ENCODE results near the gene CNNM4. TPM values are rescaled to one million over a fixed set of nuclear protein-coding genes. Genes with fewer than 3 reads are reported as not detected.

The CNNM4 gene
- total RNA-seq, 2 experiments from 2014 or later, result 8.2 to 8.3 TPM

DNA sequence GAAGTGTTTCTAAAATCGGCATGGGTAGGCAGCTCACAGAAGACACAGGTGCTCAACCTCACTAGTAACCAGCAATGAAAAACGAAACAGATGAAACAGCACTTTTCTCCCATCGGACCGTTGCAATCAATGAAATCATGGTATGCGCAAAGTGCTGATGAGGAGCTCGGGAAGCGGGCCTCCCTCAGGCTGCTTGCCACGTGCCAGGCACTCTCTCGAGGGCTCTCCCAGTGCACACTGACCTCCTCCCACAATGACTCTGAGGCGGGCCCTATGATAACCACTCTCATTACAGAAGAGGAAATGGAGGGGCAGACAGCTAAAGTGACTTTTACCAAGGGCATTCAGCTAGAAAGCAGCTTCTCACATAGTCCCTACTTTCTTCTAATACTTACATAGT lies 86.9 kb downstream of the CNNM4 start:
- H3K27ac Mint-ChIP-seq, result no peak overlapping the region
- CTCF ChIA-PET, result interaction anchor here (0.6 to 4.0 kb wide), 3 partner anchors 9 to 21 kb away, joined by 3 to 20 read pairs (median 4); partner anchors contain the start of gene ANKRD39
- no peaks in the 10 kb centered on the region for H3K9me3 Mint-ChIP-seq
- no peak overlapping the region for H3K4me3 Mint-ChIP-seq
- no peaks in the 10 kb centered on the region for H3K27me3 Mint-ChIP-seq
- H3K36me3 Mint-ChIP-seq (ENCODE audit: low read depth), result peaks cover 34% of the 10 kb centered on the region
- POLR2A ChIA-PET, result no interaction called here
- no peak for DNase-seq
- H3K4me1 Mint-ChIP-seq, result peaks cover 5% of the 10 kb centered on the region

GRCh38 chr2:96848264-96848663 lies 87.6 kb downstream of the CNNM4 start:
- DNase-seq, result no peak
- no peak overlapping the region for H3K4me3 Mint-ChIP-seq
- H3K9me3 Mint-ChIP-seq, result no peaks in the 10 kb centered on the region
- peaks cover 41% of the 10 kb centered on the region for H3K36me3 Mint-ChIP-seq (ENCODE audit: low read depth)
- H3K27me3 Mint-ChIP-seq, result no peaks in the 10 kb centered on the region
- H3K27ac Mint-ChIP-seq, result no peak overlapping the region
- CTCF ChIA-PET, result interaction anchor here (1.5 to 4.0 kb wide), 3 partner anchors 10 to 115 kb away, joined by 4 to 20 read pairs (median 4); partner anchors contain the start of gene ANKRD39
- peaks cover 3% of the 10 kb centered on the region for H3K4me1 Mint-ChIP-seq
- POLR2A ChIA-PET, result no interaction called here

DNA sequence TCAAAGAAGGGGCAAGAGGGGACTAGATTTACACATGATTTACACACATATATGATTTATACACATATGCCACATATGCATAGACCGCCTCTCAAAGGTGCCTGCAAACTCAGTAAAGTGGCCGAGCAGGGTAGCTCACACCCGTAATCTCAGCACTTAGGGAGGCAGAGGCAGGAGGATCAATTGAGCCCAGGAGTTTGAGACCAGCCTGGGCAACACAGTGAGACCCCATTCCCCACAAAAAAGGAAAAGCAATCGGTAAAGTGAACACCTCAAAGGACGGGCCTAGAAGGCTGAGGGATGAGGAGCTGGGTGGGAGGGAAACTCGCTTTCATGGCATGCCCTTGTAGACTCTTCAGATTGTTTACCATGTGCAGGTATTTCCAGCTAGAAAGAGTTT lies 92.0 kb downstream of the CNNM4 start:
- Mint-ChIP-seq H3K4me1 (peaks cover 21% of the 10 kb centered on the region), H3K27me3 (no peaks in the 10 kb centered on the region), H3K9me3 (no peaks in the 10 kb centered on the region), H3K27ac (no peak overlapping the region), H3K4me3 (no peak overlapping the region), H3K36me3 (ENCODE audit: low read depth) (peaks cover 44% of the 10 kb centered on the region)
- CTCF ChIA-PET, result interaction anchor here (0.7 kb wide), 1 partner anchor 123 kb away, joined by 3 read pairs; no protein-coding TSS in a partner anchor
- DNase-seq, result no peak
- POLR2A ChIA-PET, result no interaction called here

- ChIA-PET CTCF (interaction anchor here (1.0 kb wide), 1 partner anchor 15 kb away, joined by 3 read pairs; no protein-coding TSS in a partner anchor), POLR2A (no interaction called here)
- DNase-seq, result no peak
- Mint-ChIP-seq H3K36me3 (ENCODE audit: low read depth) (peaks cover 39% of the 10 kb centered on the region), H3K27ac (no peak overlapping the region), H3K9me3 (no peaks in the 10 kb centered on the region), H3K4me1 (peaks cover 21% of the 10 kb centered on the region), H3K27me3 (no peaks in the 10 kb centered on the region), H3K4me3 (no peak overlapping the region)
These were observed 92.6 kb downstream of the CNNM4 start for GRCh38 chr2:96853321-96853720.

DNA sequence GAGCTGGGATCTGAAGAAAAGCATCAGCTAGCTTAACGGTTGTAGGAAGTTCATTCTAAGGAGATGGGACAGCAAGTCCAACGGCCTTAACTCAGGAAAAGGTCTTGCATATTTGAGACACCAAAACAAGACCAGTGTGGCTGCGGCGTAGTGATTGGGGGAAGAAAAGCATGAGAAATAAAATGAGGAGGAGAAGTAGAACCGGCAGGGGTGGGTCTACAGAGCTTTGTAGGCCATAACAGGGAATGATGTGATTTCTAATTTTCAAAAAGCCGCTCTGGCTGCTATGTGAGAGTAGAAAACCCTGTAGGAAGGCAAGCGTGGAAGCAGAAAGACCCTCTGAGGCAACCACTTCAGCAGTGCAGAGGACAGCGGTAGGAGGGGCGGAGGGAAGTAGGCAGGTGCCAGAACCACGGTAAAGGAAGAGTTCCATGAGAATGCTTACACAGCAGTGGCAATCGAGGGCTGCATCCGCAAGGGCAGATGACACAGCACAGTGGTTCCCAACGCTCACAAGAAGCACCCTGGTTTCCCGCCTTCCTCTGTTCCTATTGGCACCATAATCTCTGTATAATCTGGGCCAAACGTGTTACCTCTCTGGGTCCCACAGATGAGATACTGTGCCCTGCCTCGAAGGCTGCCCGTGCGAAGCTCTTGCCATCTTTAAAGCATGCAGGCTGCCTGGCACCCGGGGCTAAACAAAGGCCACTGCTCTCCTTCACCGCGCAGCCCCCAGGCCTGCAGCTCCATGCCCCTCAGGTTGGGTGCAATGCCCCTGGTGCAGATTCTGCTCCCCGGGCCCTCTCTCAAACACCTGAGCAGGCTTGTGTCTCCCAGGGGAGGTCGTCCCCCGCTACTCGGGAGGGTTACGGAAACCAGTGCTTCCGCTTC lies 96.3 kb downstream of the CNNM4 start:
- ChIA-PET POLR2A (interaction anchor here (1.0 to 1.6 kb wide), 3 partner anchors 97 to 106 kb away, joined by 3 to 6 read pairs (median 4); no protein-coding TSS in a partner anchor), CTCF (interaction anchor here (0.5 to 3.5 kb wide), 48 partner anchors 7 to 843 kb away, joined by 3 to 39 read pairs (median 5); partner anchors contain the start of genes ANKRD23, ANKRD36, CNNM3 and SEMA4C)
- Mint-ChIP-seq H3K4me3 (peak overlapping the region; percentile 84), H3K27ac (peak overlapping the region; percentile 88), H3K9me3 (no peaks in the 10 kb centered on the region), H3K27me3 (no peaks in the 10 kb centered on the region), H3K4me1 (peaks cover 43% of the 10 kb centered on the region), H3K36me3 (ENCODE audit: low read depth) (peaks cover 37% of the 10 kb centered on the region)
- peak; percentile 56 for DNase-seq

GRCh38 chr2:96857667-96858372 lies 97.1 kb downstream of the CNNM4 start, which contains the start of gene ANKRD39:
ANKRD39 (minus strand) TSS chr2:96858016; CDS start chr2:96857987, 29 bp downstream.
- POLR2A ChIA-PET, result interaction anchor here (0.6 to 1.6 kb wide), 5 partner anchors 96 to 220 kb away, joined by 3 to 6 read pairs (median 3); partner anchors contain the start of gene KANSL3
- peak within 1 kb of the TSS; percentile 88 for H3K27ac Mint-ChIP-seq
- H3K36me3 Mint-ChIP-seq (ENCODE audit: low read depth), result peaks cover 32% of the 10 kb centered on the region
- peak; percentile 98 for DNase-seq
- peak within 1 kb of the TSS; percentile 84 for H3K4me3 Mint-ChIP-seq
- CTCF ChIA-PET, result interaction anchor here (0.5 to 3.5 kb wide), 49 partner anchors 9 to 842 kb away, joined by 3 to 39 read pairs (median 5); partner anchors contain the start of genes ANKRD23, ANKRD36, CNNM3 and SEMA4C
- H3K4me1 Mint-ChIP-seq, result peaks cover 45% of the 10 kb centered on the region
- H3K27me3 Mint-ChIP-seq, result no peaks in the 10 kb centered on the region
- no peaks in the 10 kb centered on the region for H3K9me3 Mint-ChIP-seq

DNA sequence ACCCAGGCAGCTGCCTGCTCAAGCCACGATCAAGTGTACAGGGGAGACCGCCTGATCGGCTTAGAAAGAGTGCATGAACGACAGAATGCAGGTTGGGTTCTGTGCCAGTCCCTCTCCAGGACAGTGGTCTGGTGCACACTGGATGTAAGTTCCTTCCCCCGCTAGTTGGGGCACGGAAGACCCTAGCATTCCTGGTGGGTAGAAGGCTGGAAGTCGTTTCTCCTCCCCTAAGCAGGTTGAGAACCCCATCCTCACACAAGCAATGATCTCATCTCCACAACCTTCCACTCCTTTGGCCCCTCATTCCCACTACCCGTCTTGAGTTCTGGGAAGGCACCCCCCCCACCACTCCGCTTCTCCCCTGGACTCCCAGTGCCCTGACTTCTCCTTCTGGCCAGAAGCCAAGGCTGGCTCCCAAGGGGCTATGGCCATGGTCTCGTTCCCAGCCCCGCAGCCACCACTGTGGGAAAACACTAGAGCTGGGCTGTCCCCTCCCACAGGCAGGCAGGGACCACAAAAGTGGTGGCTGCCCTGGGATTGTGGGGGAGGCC lies 98.5 kb downstream of the CNNM4 start:
- Mint-ChIP-seq H3K4me3 (peak overlapping the region; percentile 84), H3K9me3 (no peaks in the 10 kb centered on the region), H3K4me1 (peaks cover 50% of the 10 kb centered on the region), H3K27me3 (no peaks in the 10 kb centered on the region), H3K36me3 (ENCODE audit: low read depth) (peaks cover 27% of the 10 kb centered on the region), H3K27ac (peak overlapping the region; percentile 83)
- no peak for DNase-seq
- POLR2A ChIA-PET, result no interaction called here
- CTCF ChIA-PET, result interaction anchor here (1.6 to 3.5 kb wide), 8 partner anchors 9 to 104 kb away, joined by 7 to 39 read pairs (median 18); partner anchors contain the start of gene SEMA4C

GRCh38 chr2:96859681-96860064 lies 99.0 kb downstream of the CNNM4 start:
- Mint-ChIP-seq H3K36me3 (ENCODE audit: low read depth) (peaks cover 28% of the 10 kb centered on the region), H3K27ac (peak overlapping the region; percentile 75), H3K4me3 (peak overlapping the region; percentile 84), H3K27me3 (no peaks in the 10 kb centered on the region), H3K9me3 (no peaks in the 10 kb centered on the region), H3K4me1 (peaks cover 49% of the 10 kb centered on the region)
- no peak for DNase-seq
- CTCF ChIA-PET, result interaction anchor here (1.6 to 1.9 kb wide), 2 partner anchors 9 to 253 kb away, joined by 6 to 7 read pairs; partner anchors contain the start of gene ANKRD36
- POLR2A ChIA-PET, result no interaction called here

DNA sequence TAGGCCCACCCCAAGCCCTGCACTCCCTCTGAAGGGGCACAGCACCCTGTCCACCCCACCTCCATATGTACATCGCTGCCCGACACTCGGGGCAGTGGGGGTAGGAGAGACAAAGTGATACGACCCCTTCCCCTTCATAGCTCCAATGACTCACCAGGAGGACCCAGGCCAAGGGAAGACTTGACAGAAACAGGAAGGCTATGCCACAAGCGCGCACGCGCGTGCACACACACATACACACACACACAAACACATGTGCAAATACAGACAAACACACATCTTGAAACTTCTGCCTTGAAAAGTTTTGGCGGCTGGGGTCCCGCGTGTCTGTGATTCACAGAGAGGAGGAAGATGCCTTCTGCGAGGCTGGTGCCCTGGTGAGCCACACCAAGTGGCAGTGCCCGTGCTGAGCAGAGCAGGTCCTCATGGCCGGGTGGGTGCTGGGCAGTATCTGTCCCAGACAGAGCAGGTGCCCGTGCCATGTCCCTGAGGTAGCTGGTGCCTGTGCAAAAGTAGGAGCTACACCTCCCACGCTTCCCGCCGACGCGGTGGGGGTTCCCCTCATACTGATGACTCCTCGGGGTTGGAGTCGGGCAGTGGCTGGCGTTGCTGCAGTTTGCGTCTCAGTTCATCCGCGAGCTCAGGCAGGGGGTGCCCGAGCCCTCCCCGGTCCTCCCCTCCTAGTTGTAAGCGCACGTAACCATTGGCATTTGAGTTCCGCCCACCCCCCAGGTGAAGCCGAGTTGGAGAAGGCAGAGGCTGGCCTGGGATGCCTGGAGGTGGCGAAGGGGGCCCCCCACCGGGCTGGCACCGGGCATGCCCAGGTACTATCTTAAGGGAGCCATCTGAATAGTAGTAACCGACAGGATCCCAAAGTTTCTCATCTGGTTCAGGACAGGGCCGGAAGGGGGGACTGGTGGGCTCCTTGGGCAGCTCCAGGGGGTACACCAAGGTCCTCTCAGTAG lies 99.6 kb downstream of the CNNM4 start:
- DNase-seq, result no peak
- POLR2A ChIA-PET, result no interaction called here
- Mint-ChIP-seq H3K9me3 (no peaks in the 10 kb centered on the region), H3K36me3 (ENCODE audit: low read depth) (peaks cover 25% of the 10 kb centered on the region), H3K4me3 (no peak overlapping the region), H3K4me1 (peaks cover 45% of the 10 kb centered on the region), H3K27ac (peak overlapping the region; percentile 25), H3K27me3 (no peaks in the 10 kb centered on the region)
- CTCF ChIA-PET, result interaction anchor here (0.5 to 1.9 kb wide), 4 partner anchors 8 to 252 kb away, joined by 3 to 7 read pairs (median 4); partner anchors contain the start of gene ANKRD36

- no peak overlapping the region for H3K27ac Mint-ChIP-seq
- ChIA-PET CTCF (interaction anchor here (1.4 to 1.9 kb wide), 3 partner anchors 8 to 252 kb away, joined by 3 to 7 read pairs (median 6); partner anchors contain the start of gene ANKRD36), POLR2A (no interaction called here)
- no peak for DNase-seq
- H3K27me3 Mint-ChIP-seq, result no peaks in the 10 kb centered on the region
- H3K9me3 Mint-ChIP-seq, result no peaks in the 10 kb centered on the region
- peaks cover 45% of the 10 kb centered on the region for H3K4me1 Mint-ChIP-seq
- peaks cover 29% of the 10 kb centered on the region for H3K36me3 Mint-ChIP-seq (ENCODE audit: low read depth)
- no peak overlapping the region for H3K4me3 Mint-ChIP-seq
These were observed 100.4 kb downstream of the CNNM4 start for GRCh38 chr2:96861074-96861473.

Data from activated CD4-positive, alpha-beta T cell treated with anti-CD3 and anti-CD28 coated beads, Interleukin-2, amount 10 ng/mL, durations not matched to agents 7 days and 5 days (primary cell).